SK-N-SH (cell line): ENCODE results near the gene SZT2. TPM values are rescaled to one million over a fixed set of nuclear protein-coding genes. Genes with fewer than 3 reads are reported as not detected.

ENCODE experiments used
- CTCF ChIA-PET: fragments of 300-600, 350-600 bp; formaldehyde crosslinking; extraction: SDS; loops from one replicate; lab custom pipeline; 2021; lab: Yijun Ruan, JAX
- POLR2A ChIA-PET: fragments of 350-600 bp; sonication (Branson Sonifier 250); formaldehyde crosslinking; extraction: SDS; loops from one replicate; lab custom pipeline; 2020; ENCODE audit warnings: antibody characterized with exemption, inconsistent platforms; lab: Yijun Ruan, JAX
- DNase-seq: peaks from one replicate; pipeline ENCODE4 v3.0.0; 2012
- H2AFZ ChIP-seq: fragments of 200-600 bp; sonication (generic); 2 replicates; pipeline ENCODE4 v1.8.1; 2016; ENCODE audit warnings: antibody characterized with exemption, mild to moderate bottlenecking, low read depth
- H3F3A ChIP-seq: fragments of 200-600 bp; sonication (generic); replicated peaks from 2 replicates; pipeline ENCODE3; 2016; ENCODE audit warnings: antibody characterized with exemption, mild to moderate bottlenecking; ENCODE audit not compliant: insufficient read depth
- H3K27ac ChIP-seq, 2 experiments: fragments of 200-500 bp in 1 of 2; fragments of 200-600 bp in 1 of 2; sonication (Bioruptor generic) in 1 of 2; sonication (generic), shearing (Covaris generic) in 1 of 2; 2 replicates each; pipeline versions ENCODE4 v1.5.1 to v1.6.1; 2014 to 2016; ENCODE audit warnings: low read depth in 2 of 2, inconsistent platforms in 1 of 2, low read length in 1 of 2, mild to moderate bottlenecking in 1 of 2, mixed read lengths in 1 of 2
- H3K27me3 ChIP-seq: fragments of 200-600 bp; sonication (generic), shearing (Covaris generic); 2 replicates; pipeline ENCODE4 v1.6.1; 2016; ENCODE audit warnings: mixed run types; ENCODE audit not compliant: insufficient read depth
- H3K36me3 ChIP-seq, 2 experiments: fragments of 200-500 bp in 1 of 2; fragments of 200-600 bp in 1 of 2; sonication (Bioruptor generic) in 1 of 2; sonication (generic) in 1 of 2; replicated peaks in 1 of 2; 2 replicates each; pipeline versions ENCODE3 to v1.5.1; 2014 to 2016; ENCODE audit warnings: low read length in 1 of 2, mild to moderate bottlenecking in 1 of 2; ENCODE audit not compliant: insufficient read depth in 2 of 2, control insufficient read depth in 1 of 2
- H3K4me1 ChIP-seq, 2 experiments: fragments of 200-500 bp in 1 of 2; fragments of 200-600 bp in 1 of 2; sonication (Bioruptor generic) in 1 of 2; sonication (generic), shearing (Covaris generic) in 1 of 2; 2 replicates each; pipeline versions ENCODE4 v1.5.1 to v1.6.1; 2014 to 2016; ENCODE audit warnings: low read depth in 1 of 2, low read length in 1 of 2, mixed run types in 1 of 2; ENCODE audit not compliant: insufficient read depth in 2 of 2, control insufficient read depth in 1 of 2
- H3K4me2 ChIP-seq: fragments of 200-600 bp; sonication (generic), shearing (Covaris generic); 2 replicates; pipeline ENCODE4 v1.6.1; 2017; ENCODE audit warnings: mixed run types
- H3K4me3 ChIP-seq, 2 experiments: fragments of 200-500 bp in 1 of 2; fragments of 200-600 bp in 1 of 2; sonication (Bioruptor generic) in 1 of 2; sonication (generic), shearing (Covaris generic) in 1 of 2; 2 replicates each; pipeline versions ENCODE4 v1.5.1 to v1.8.1; 2014 to 2016; ENCODE audit warnings: low read depth in 2 of 2, inconsistent platforms in 1 of 2, low read length in 1 of 2, mild to moderate bottlenecking in 1 of 2, mixed read lengths in 1 of 2, moderate library complexity in 1 of 2
- H3K79me2 ChIP-seq: fragments of 200-600 bp; sonication (generic); 2 replicates; pipeline ENCODE4 v1.8.1; 2017; ENCODE audit warnings: mild to moderate bottlenecking; ENCODE audit not compliant: insufficient read depth
- H3K9ac ChIP-seq: fragments of 200-600 bp; sonication (generic); 2 replicates; pipeline ENCODE4 v1.6.1; 2017; ENCODE audit warnings: mixed run types
- H3K9me2 ChIP-seq: fragments of 200-600 bp; sonication (generic); 2 replicates; pipeline ENCODE4 v1.6.1; 2017; ENCODE audit warnings: mixed run types
- H3K9me3 ChIP-seq: fragments of 200-600 bp; sonication (generic); 2 replicates; pipeline ENCODE4 v1.6.1; 2017; ENCODE audit warnings: mixed run types, mild to moderate bottlenecking, moderate library complexity
- H4K20me1 ChIP-seq: fragments of 200-600 bp; sonication (generic); 2 replicates; pipeline ENCODE4 v1.6.1; 2017; ENCODE audit warnings: mild to moderate bottlenecking, mixed run types; ENCODE audit not compliant: insufficient read depth
- EP300 ChIP-seq, 2 experiments: IDR thresholded peaks; 2 replicates each; pipeline versions ENCODE4 v1.4.0 to v1.6.1; 2012; ENCODE audit warnings: borderline replicate concordance in 1 of 2, low read depth in 1 of 2, low read length in 1 of 2
- GABPA ChIP-seq: IDR thresholded peaks from 2 replicates; pipeline ENCODE4 v1.4.0; 2012; ENCODE audit warnings: low read depth, mild to moderate bottlenecking
- JUND ChIP-seq: IDR thresholded peaks from 2 replicates; pipeline ENCODE4 v1.4.0; 2012
- MXI1 ChIP-seq: IDR thresholded peaks from 2 replicates; pipeline ENCODE4 v1.6.1; 2012; ENCODE audit warnings: mild to moderate bottlenecking, low read depth, low read length, improper control_type of control experiment
- POLR2AphosphoS5 ChIP-seq: IDR thresholded peaks from 2 replicates; pipeline ENCODE4 v1.6.1; 2012; ENCODE audit warnings: low read depth, low read length
- RAD21 ChIP-seq: IDR thresholded peaks from 2 replicates; pipeline ENCODE4 v1.6.1; 2012; ENCODE audit warnings: mild to moderate bottlenecking, low read length
- TCF12 ChIP-seq: IDR thresholded peaks from 2 replicates; pipeline ENCODE4 v1.4.0; 2012
- WGBS: methylation state at CpG from one replicate; pipeline ENCODE4 v1.1.6; 2017; ENCODE audit warnings: low lambda C conversion rate; 5-methylcytosine and 5-hydroxymethylcytosine counted together
- polyA plus RNA-seq, 3 experiments: library from polyadenylated mRNA; depleted of rRNA; stranded (reverse); fragments of >200 nt; gene quantifications; 2 replicates each; pipeline ENCODE4 v1.2.3, GENCODE V29; 2012
- TF ChIP-seq, protein P1 (sequence below): fragments of 200-600 bp; sonication (generic); IDR thresholded peaks from 2 replicates; pipeline ENCODE4 v1.6.1; 2017; ENCODE audit warnings: antibody characterized with exemption, mild to moderate bottlenecking, moderate library complexity
- TF ChIP-seq, protein P2 (sequence below): fragments of 150-350 bp; IDR thresholded peaks from 2 replicates; pipeline ENCODE4 v1.6.1; 2016; ENCODE audit warnings: mild to moderate bottlenecking, low read depth, low read length

Gene SZT2
- polyA plus RNA-seq, 1 of the 3 experiments (the other 2 are of a cell fraction): 12.9 TPM

DNA sequence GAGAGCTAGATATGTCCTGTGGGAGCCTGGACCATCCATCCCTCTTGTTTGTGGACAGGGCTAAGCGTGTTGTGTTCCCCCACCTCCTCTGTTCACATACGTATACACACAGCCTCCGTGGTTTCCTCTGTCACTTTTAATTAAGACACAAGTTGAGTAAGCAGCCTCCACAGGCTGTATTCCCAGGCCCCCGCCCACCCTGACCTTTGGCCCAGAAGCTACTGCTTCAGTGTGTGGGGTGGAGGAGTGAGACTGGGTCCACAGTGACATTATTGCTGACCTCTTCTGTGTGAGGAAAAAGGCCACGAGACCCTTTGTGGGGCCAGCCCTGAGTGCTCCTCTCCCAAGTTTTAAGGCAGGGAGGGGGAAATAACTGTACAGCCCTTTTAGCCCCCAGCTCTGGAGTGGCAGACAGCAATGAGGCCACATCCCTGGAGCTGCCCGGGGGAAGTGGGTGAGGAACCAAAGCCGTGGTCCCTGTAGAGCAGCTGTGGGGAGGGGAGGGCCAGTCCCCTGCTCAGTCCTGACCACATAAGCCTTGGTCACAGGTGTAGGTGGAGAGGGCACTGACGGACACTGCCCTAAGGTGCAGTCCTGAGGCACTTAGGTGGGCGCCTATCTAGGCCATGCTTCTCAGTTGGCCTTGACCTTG, 26.3 kb upstream of the SZT2 start:
- Histone ChIP-seq H3K27me3 (no peaks in the 10 kb centered on the region), H3F3A (peaks cover 32% of the 10 kb centered on the region), H3K79me2 (peaks cover 84% of the 10 kb centered on the region), H3K9ac (no peak overlapping the region), H3K4me1 (peaks cover 5 to 31% of the 10 kb centered on the region in 2 experiments; a peak in 1 of 4 replicates), H3K4me3 (no peak overlapping the region), H2AFZ (no peak overlapping the region), H3K9me3 (no peaks in the 10 kb centered on the region), H3K4me2 (no peak overlapping the region), H3K27ac (no peak overlapping the region; a peak in 1 of 4 replicates), H4K20me1 (no peaks in the 10 kb centered on the region), H3K36me3 (peaks cover 37 to 49% of the 10 kb centered on the region in 2 experiments), H3K9me2 (no peaks in the 10 kb centered on the region)
- CTCF ChIA-PET: interaction anchor here (1.6 kb wide), 1 partner anchor 12 kb away, joined by 4 read pairs; no protein-coding TSS in a partner anchor
- POLR2A ChIA-PET: interaction anchor here (0.6 kb wide), 1 partner anchor 289 kb away, joined by 3 read pairs; no protein-coding TSS in a partner anchor
- TF ChIP-seq, protein P1, sequence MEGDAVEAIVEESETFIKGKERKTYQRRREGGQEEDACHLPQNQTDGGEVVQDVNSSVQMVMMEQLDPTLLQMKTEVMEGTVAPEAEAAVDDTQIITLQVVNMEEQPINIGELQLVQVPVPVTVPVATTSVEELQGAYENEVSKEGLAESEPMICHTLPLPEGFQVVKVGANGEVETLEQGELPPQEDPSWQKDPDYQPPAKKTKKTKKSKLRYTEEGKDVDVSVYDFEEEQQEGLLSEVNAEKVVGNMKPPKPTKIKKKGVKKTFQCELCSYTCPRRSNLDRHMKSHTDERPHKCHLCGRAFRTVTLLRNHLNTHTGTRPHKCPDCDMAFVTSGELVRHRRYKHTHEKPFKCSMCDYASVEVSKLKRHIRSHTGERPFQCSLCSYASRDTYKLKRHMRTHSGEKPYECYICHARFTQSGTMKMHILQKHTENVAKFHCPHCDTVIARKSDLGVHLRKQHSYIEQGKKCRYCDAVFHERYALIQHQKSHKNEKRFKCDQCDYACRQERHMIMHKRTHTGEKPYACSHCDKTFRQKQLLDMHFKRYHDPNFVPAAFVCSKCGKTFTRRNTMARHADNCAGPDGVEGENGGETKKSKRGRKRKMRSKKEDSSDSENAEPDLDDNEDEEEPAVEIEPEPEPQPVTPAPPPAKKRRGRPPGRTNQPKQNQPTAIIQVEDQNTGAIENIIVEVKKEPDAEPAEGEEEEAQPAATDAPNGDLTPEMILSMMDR: no peak
- TF ChIP-seq JUND: peak; percentile 14; the same call in 1 of the 2 replicates
- TF ChIP-seq, protein P2, sequence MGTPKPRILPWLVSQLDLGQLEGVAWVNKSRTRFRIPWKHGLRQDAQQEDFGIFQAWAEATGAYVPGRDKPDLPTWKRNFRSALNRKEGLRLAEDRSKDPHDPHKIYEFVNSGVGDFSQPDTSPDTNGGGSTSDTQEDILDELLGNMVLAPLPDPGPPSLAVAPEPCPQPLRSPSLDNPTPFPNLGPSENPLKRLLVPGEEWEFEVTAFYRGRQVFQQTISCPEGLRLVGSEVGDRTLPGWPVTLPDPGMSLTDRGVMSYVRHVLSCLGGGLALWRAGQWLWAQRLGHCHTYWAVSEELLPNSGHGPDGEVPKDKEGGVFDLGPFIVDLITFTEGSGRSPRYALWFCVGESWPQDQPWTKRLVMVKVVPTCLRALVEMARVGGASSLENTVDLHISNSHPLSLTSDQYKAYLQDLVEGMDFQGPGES: no peak
- peak; percentile 43 for TF ChIP-seq POLR2AphosphoS5
- 58% methylated on average over 5 of the region's 9 CpGs for WGBS
- DNase-seq: no peak

DNA sequence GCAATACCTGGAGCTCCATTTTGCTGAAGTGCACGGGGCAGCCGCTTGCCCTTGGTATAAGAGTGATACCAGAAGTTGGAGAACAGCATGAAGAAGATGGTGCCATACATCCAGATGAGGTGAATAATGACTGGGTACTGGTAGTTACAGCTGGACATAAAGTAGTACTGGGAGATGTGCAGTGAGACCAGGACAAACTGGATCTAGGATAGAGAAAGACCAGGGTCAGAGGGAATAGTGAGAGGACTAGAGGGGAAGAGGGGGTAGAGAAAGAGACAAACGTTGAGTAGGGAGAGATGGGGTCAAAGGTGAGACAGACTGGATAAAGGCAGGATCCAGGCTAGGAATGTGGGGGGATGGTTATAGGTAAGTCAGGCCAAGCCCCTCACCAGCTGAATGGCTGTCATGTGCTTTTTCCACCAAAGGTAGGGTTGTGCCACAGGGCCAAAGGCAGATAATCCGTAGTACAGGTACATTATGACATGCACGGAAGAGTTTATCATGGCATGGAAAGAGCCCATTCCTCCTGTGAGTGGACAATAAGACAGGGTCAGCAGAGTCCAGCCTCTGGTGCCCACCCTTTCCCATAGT, 25.7 kb upstream of the SZT2 start:
- H3K4me2 ChIP-seq: no peak overlapping the region
- POLR2A ChIA-PET: interaction anchor here (0.6 kb wide), 1 partner anchor 288 kb away, joined by 3 read pairs; no protein-coding TSS in a partner anchor
- no peak overlapping the region; a peak in 1 of 4 replicates for H3K27ac ChIP-seq
- no peaks in the 10 kb centered on the region for H3K27me3 ChIP-seq
- WGBS: 94% methylated on average over 4 of the region's 5 CpGs
- H3K36me3 ChIP-seq: peaks cover 37 to 49% of the 10 kb centered on the region in 2 experiments
- H4K20me1 ChIP-seq: no peaks in the 10 kb centered on the region
- H3F3A ChIP-seq: peaks cover 32% of the 10 kb centered on the region
- peaks cover 10 to 35% of the 10 kb centered on the region in 2 experiments; a peak in 3 of 4 replicates for H3K4me1 ChIP-seq
- H3K79me2 ChIP-seq: peaks cover 88% of the 10 kb centered on the region
- no peak overlapping the region for H3K4me3 ChIP-seq
- no peak for DNase-seq
- CTCF ChIA-PET: interaction anchor here (1.6 kb wide), 1 partner anchor 13 kb away, joined by 4 read pairs; no protein-coding TSS in a partner anchor
- no peak overlapping the region for H3K9ac ChIP-seq
- TF ChIP-seq, protein P1: no peak
- TF ChIP-seq EP300 (IDR thresholded peaks at IDR 0.05; ENCODE audit: borderline replicate concordance in 1 of 2, low read depth in 1 of 2, low read length in 1 of 2): no peak
- no peak for TF ChIP-seq MXI1
- TF ChIP-seq RAD21: no peak
- TF ChIP-seq GABPA: no peak
- no peak; the same call in 1 of the 2 replicates for TF ChIP-seq POLR2AphosphoS5
- TF ChIP-seq JUND: no peak; the same call in 1 of the 2 replicates
- TF ChIP-seq TCF12: no peak
- TF ChIP-seq, all 33 proteins: peak for 0
- H3K9me3 ChIP-seq: no peaks in the 10 kb centered on the region
- no peaks in the 10 kb centered on the region for H3K9me2 ChIP-seq
- no peak overlapping the region for H2AFZ ChIP-seq
